PFSK-1 (cell line): ENCODE data around the gene SMIM45.

Source experiments
- POLR2AphosphoS5 ChIP-seq: IDR thresholded peaks from 2 replicates; pipeline ENCODE4 v1.6.1; 2012; ENCODE audit warnings: low read depth, mild to moderate bottlenecking, control low read depth, low read length, moderate library complexity
- SIN3A ChIP-seq: IDR thresholded peaks from 2 replicates; pipeline ENCODE4 v1.6.1; 2012; ENCODE audit warnings: mild to moderate bottlenecking, low read length, moderate library complexity, borderline replicate concordance; ENCODE audit not compliant: insufficient read depth
- TAF1 ChIP-seq: IDR thresholded peaks from 2 replicates; pipeline ENCODE4 v1.6.1; 2012; ENCODE audit warnings: low read length, control low read depth, borderline replicate concordance; ENCODE audit not compliant: insufficient read depth
- TF ChIP-seq, protein P1 (sequence below), 2 experiments: IDR thresholded peaks; 2 replicates each; pipeline versions ENCODE4 v1.6.1 to v1.8.0; 2011 to 2012; ENCODE audit warnings: low read depth in 2 of 2, low read length in 2 of 2, control low read depth in 1 of 2, inconsistent platforms in 1 of 2, mild to moderate bottlenecking in 1 of 2, moderate library complexity in 1 of 2; ENCODE audit not compliant: insufficient read depth in 1 of 2

GRCh38 chr22:41923595-41924276, 28.2 kb upstream of the SMIM45 start:
- TF ChIP-seq POLR2AphosphoS5 (no peak), SIN3A (no peak), TAF1 (no peak)
- TF ChIP-seq, protein P1, sequence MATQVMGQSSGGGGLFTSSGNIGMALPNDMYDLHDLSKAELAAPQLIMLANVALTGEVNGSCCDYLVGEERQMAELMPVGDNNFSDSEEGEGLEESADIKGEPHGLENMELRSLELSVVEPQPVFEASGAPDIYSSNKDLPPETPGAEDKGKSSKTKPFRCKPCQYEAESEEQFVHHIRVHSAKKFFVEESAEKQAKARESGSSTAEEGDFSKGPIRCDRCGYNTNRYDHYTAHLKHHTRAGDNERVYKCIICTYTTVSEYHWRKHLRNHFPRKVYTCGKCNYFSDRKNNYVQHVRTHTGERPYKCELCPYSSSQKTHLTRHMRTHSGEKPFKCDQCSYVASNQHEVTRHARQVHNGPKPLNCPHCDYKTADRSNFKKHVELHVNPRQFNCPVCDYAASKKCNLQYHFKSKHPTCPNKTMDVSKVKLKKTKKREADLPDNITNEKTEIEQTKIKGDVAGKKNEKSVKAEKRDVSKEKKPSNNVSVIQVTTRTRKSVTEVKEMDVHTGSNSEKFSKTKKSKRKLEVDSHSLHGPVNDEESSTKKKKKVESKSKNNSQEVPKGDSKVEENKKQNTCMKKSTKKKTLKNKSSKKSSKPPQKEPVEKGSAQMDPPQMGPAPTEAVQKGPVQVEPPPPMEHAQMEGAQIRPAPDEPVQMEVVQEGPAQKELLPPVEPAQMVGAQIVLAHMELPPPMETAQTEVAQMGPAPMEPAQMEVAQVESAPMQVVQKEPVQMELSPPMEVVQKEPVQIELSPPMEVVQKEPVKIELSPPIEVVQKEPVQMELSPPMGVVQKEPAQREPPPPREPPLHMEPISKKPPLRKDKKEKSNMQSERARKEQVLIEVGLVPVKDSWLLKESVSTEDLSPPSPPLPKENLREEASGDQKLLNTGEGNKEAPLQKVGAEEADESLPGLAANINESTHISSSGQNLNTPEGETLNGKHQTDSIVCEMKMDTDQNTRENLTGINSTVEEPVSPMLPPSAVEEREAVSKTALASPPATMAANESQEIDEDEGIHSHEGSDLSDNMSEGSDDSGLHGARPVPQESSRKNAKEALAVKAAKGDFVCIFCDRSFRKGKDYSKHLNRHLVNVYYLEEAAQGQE (IDR thresholded peaks at IDR 0.05; ENCODE audit: insufficient read depth in 1 of 2, low read depth in 2 of 2, low read length in 2 of 2) = no peak
